Body of pancreas (tissue), 4 donors: ENCODE results near the gene COL23A1. TPM values are rescaled to one million over a fixed set of nuclear protein-coding genes. Genes with fewer than 3 reads are reported as not detected.

Experiments
- ATAC-seq: fragments of 150-250 bp; one replicate; pipeline ENCODE4 v1.9.1; 2016
- DNase-seq, 4 donors: peaks; one replicate each; pipeline ENCODE4 v3.0.0-alpha.2; 2019
- H3K27ac ChIP-seq, 4 donors: fragments of 200-600 bp; sonication (generic); 1 replicate in 3 of 4; 2 replicates in 1 of 4; pipeline versions ENCODE4 v1.5.1 to v1.6.1; 2016 to 2019; ENCODE audit warnings: mild to moderate bottlenecking in 1 of 4, mixed read lengths in 1 of 4, moderate library complexity in 1 of 4
- H3K27me3 ChIP-seq, 2 donors: fragments of 200-600 bp; sonication (generic); one replicate each; pipeline ENCODE4 v1.6.0; 2016; ENCODE audit warnings: mild to moderate bottlenecking in 1 of 2
- H3K36me3 ChIP-seq, 2 donors: fragments of 200-600 bp; sonication (generic); replicated peaks in 1 of 2; 2 replicates each; pipeline ENCODE4 v1.5.1; 2016; ENCODE audit warnings: low read depth in 2 of 2; ENCODE audit not compliant: insufficient read depth in 1 of 2
- H3K4me1 ChIP-seq: fragments of 200-600 bp; sonication (generic); one replicate; pipeline ENCODE4 v1.6.0; 2016
- H3K4me3 ChIP-seq, 2 donors: fragments of 200-600 bp; sonication (generic); 1 replicate in 1 of 2; 2 replicates in 1 of 2; pipeline ENCODE4 v1.5.1; 2016 to 2019
- H3K9me3 ChIP-seq, 3 donors: fragments of 200-600 bp; sonication (generic); 1 replicate in 2 of 3; 2 replicates in 1 of 3; pipeline ENCODE4 v1.5.1; 2016
- POLR2A ChIP-seq, 3 donors: fragments of 450-650 bp; IDR thresholded peaks; one replicate each; pipeline ENCODE4 v1.6.1; 2016; ENCODE audit warnings: antibody characterized with exemption in 3 of 3, mild to moderate bottlenecking in 2 of 3
- WGBS, 2 donors: methylation state at CpG; one replicate each; pipeline ENCODE4 v1.1.5; 2017; 5-methylcytosine and 5-hydroxymethylcytosine counted together
- intact Hi-C: fragments of 100-400 bp; cut with DNase I; formaldehyde crosslinking; loops from one replicate; pipeline ENCODE4 v1.15.1; 2023
- total RNA-seq, 2 donors: library from RNA; depleted of rRNA; stranded (reverse); fragments of >200 nt; gene quantifications; one replicate each; pipeline ENCODE4 v1.1.0, GENCODE V29; 2016
- TF ChIP-seq, protein P1 (sequence below), 7 experiments: fragments of 450-650 bp in 4 of 7; fragments of 200-600 bp in 3 of 7; sonication (generic) in 3 of 7; IDR thresholded peaks; one replicate each; pipeline ENCODE4 v1.5.1; 2016 to 2019; ENCODE audit warnings: antibody characterized with exemption in 7 of 7

COL23A1 gene
- total RNA-seq, 2 donors from 2014 or later = not detected

DNA sequence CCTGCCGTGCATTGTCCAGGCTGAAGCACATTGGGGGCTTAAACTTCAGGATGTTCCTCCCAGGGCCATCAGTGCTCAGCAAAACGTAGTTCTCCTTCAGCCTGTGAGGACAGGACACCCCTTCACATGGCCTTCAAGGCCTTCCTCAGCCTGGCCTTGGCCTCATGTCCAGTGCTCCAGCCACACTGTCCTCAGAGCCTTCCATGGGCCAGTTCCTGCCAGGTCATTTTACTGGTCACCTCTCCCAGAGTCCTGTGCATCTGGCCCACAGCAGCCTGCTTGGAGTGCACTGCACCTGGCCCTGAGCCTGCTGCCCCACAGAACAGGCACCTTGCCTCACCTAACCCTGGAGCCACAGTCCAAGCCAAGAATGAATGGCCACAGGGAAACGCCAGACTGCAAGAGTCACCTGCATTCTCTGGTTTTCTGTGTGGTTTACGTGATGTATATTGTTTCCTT is 377.2 kb downstream of the COL23A1 start:
- ATAC-seq (no peak), DNase-seq (no peak)
- no peak for TF ChIP-seq POLR2A (IDR thresholded peaks at IDR 0.05)
- TF ChIP-seq, protein P1, sequence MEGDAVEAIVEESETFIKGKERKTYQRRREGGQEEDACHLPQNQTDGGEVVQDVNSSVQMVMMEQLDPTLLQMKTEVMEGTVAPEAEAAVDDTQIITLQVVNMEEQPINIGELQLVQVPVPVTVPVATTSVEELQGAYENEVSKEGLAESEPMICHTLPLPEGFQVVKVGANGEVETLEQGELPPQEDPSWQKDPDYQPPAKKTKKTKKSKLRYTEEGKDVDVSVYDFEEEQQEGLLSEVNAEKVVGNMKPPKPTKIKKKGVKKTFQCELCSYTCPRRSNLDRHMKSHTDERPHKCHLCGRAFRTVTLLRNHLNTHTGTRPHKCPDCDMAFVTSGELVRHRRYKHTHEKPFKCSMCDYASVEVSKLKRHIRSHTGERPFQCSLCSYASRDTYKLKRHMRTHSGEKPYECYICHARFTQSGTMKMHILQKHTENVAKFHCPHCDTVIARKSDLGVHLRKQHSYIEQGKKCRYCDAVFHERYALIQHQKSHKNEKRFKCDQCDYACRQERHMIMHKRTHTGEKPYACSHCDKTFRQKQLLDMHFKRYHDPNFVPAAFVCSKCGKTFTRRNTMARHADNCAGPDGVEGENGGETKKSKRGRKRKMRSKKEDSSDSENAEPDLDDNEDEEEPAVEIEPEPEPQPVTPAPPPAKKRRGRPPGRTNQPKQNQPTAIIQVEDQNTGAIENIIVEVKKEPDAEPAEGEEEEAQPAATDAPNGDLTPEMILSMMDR (IDR thresholded peaks at IDR 0.05) = no peak
- Histone ChIP-seq H3K27me3 (no peaks in the 10 kb centered on the region), H3K9me3 (no peaks in the 10 kb centered on the region), H3K27ac (no peak overlapping the region), H3K36me3 (peaks cover 0 to 45% of the 10 kb centered on the region in 2 donors), H3K4me3 (no peak overlapping the region), H3K4me1 (peaks cover 16% of the 10 kb centered on the region)
- intact Hi-C loops = no loop called here
- WGBS, 2 donors = 58 to 66% methylated on average over 4 of the region's 4 CpGs

DNA sequence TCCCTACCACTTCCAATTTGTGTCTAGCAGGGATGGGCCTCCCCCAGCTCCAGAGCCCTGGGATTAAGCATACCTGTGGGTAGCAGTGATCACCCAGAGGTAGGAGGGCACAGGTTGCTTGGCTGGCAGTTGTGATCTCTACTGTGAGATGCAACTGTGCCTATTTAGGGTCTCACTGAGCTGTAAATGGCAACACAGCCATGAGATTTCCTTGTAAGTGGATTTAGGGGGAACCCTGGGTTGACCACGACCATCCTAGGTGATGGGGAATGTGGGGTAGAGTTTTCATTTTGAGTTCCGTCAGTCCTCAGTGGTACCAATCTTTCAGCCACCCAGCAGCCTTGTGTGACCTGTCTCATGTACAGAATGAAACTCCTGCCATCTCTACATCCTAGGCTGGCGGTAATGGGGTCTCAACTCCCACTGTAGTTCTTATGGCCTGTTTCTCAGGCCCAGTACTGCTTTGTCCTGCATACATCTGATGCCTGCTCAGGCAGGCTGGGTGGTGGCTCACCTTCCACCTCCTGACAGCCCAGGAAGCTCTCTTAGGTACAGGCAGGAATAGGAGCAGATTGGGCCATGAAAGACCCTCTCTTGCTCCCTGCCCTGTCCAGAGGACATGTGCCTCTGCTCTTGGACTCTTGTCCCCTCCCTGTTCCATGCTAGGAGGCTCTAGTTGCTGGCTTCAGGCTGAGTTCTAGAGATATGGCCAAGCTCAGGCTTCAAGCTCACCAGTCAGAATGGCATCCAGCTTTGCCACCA is 377.8 kb downstream of the COL23A1 start:
- Histone ChIP-seq H3K27ac (no peak overlapping the region), H3K9me3 (no peaks in the 10 kb centered on the region), H3K4me3 (no peak overlapping the region), H3K27me3 (no peaks in the 10 kb centered on the region), H3K36me3 (peaks cover 0 to 47% of the 10 kb centered on the region in 2 donors), H3K4me1 (peaks cover 22% of the 10 kb centered on the region)
- TF ChIP-seq, protein P1 (IDR thresholded peaks at IDR 0.05) = no peak
- TF ChIP-seq POLR2A (IDR thresholded peaks at IDR 0.05) = no peak
- intact Hi-C loops = no loop called here
- no peak for DNase-seq
- no peak for ATAC-seq
- 90 to 100% methylated on average over 3 of the region's 3 CpGs for WGBS, 2 donors

DNA sequence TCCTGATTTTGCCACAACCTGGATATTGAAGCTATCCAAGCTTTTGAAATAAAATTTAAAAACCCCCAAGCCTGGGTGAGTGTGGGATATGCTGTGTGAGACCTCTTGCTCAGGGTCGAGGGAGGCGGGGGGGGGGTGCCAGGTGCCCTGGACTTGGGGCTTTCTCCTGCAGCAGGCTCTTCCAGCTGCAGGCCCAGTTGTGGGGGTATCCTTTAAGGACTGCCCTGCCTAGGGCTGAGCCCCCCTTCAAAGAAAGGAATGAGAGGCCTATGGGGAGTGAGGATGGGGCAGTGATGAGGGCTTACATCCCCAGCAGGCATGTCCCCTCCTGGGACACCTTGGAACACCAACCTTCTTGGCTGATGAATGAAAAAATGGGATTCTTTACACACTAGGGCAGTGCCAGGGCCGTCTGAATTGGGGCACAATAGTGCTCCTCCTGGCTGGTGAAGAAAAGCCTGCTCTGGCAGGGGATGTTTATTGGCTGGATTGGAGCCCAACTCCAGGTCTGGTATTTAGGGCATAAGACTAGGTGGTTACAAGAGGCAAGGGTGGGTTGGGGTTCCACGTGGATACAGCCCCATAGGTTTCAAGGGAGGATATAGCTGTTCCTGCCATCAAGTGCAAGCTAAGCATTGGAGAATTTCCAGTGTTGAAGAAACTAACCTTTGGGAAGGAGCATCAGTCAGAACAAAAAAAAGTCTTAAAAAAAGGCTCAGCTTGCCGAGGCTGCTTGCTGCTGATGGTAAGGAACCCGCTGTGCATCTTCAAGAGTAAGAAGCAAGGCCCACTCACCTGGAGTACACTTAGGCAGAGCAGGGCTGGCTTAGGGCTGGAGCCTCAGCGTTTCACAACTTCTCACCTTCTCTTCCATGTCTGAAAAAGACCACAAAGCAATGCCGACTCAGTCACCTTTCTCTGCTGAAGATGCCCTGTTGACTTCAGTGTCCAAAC is 378.8 kb downstream of the COL23A1 start:
- ATAC-seq = no peak
- Histone ChIP-seq H3K4me1 (peaks cover 32% of the 10 kb centered on the region), H3K4me3 (no peak overlapping the region), H3K27me3 (no peaks in the 10 kb centered on the region), H3K36me3 (peaks cover 0 to 47% of the 10 kb centered on the region in 2 donors), H3K9me3 (no peaks in the 10 kb centered on the region), H3K27ac (no peak overlapping the region)
- TF ChIP-seq, protein P1 (IDR thresholded peaks at IDR 0.05) = no peak
- TF ChIP-seq POLR2A (IDR thresholded peaks at IDR 0.05) = no peak
- no peak for DNase-seq
- intact Hi-C loops = no loop called here
- WGBS, 2 donors = 70 to 75% methylated on average over 8 of the region's 8 CpGs

DNA sequence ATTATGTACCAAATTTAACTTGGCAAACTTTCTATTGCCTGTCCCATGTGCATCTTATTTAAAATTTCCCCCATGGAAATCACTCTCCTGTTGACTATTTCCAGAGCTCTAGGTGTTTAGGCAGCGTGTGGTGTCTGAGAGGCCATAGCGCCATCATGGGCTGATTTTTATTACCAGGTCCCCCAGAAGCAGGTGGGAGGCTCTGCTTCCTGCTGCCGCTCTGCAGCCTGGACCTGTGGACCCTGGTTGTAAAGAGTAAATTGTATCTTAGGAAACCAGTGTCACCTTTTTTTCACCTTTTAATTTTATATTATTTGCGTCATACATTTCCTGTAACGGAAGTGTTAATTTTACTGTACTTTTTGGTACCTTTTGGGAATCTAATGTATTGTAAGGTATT is 379.5 kb downstream of the COL23A1 start:
- Histone ChIP-seq H3K36me3 (peaks cover 0 to 43% of the 10 kb centered on the region in 2 donors), H3K4me1 (peaks cover 39% of the 10 kb centered on the region), H3K9me3 (no peaks in the 10 kb centered on the region), H3K4me3 (no peak overlapping the region), H3K27ac (no peak overlapping the region), H3K27me3 (no peaks in the 10 kb centered on the region)
- ATAC-seq (no peak), DNase-seq (no peak)
- 89 to 98% methylated on average over 5 of the region's 5 CpGs for WGBS, 2 donors
- no peak for TF ChIP-seq POLR2A (IDR thresholded peaks at IDR 0.05)
- intact Hi-C loops = no loop called here

DNA sequence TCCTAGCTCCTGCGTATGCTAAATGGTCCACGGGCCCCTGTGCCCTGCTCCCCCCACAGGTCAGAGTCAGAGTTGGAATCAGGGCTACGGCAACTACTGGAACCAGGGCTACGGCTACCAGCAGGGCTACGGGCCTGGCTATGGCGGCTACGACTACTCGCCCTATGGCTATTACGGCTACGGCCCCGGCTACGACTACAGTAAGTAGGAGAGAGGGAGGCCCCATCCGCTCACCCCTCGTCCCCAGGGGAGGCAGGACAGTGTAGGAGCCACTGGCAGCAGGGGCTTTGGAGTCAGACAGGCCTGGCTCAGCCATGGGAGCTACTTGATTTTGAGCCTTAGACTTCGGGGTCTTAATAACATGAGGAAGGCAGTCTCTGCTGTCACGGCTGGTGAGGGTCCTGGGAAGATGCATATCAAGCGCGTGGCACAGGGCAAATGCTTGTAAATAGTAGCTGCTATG is 380.1 kb downstream of the COL23A1 start:
- Histone ChIP-seq H3K27ac (no peak overlapping the region), H3K9me3 (no peaks in the 10 kb centered on the region), H3K4me1 (peaks cover 42% of the 10 kb centered on the region), H3K36me3 (peaks cover 0 to 41% of the 10 kb centered on the region in 2 donors), H3K4me3 (no peak overlapping the region), H3K27me3 (no peaks in the 10 kb centered on the region)
- ATAC-seq (no peak), DNase-seq (no peak)
- intact Hi-C loops = no loop called here
- WGBS, 2 donors = 86 to 93% methylated on average over 3 to 17 of the region's 18 CpGs
- TF ChIP-seq POLR2A (IDR thresholded peaks at IDR 0.05) = no peak
- TF ChIP-seq, protein P1 (IDR thresholded peaks at IDR 0.05) = no peak
